GM19238 (cell line): Measurements from ENCODE around the gene PSEN1.
"Not testable (repeated sequence)": the region's sequence is repeated elsewhere in the genome, so short reads cannot be mapped to it uniquely, and the experiment has no call there.

Source experiments
- DNase-seq: peaks from one replicate; pipeline ENCODE4 v3.0.0; 2011; ENCODE audit warnings: low spot score; ENCODE audit not compliant: insufficient read length

PSEN1 gene

DNA sequence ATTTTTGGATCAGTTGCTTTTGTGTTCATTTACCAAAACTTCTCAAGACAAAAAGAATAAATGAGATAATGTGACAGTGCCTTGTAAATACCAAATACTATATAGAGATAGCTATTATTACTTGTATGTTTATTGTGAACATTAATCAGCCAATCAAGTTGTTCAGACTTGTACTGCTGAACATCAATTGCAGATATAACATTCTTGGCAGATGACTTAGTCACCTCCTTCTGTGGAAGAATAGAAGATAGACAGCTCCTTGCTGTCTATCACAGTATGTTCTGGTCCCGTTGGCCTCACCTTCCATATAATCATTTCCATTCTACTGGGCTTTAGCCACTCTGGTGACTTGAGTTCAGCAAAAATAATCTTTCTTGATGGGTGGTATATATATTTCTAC, 30.1 kb downstream of the PSEN1 start:
- DNase-seq: no peak

DNA sequence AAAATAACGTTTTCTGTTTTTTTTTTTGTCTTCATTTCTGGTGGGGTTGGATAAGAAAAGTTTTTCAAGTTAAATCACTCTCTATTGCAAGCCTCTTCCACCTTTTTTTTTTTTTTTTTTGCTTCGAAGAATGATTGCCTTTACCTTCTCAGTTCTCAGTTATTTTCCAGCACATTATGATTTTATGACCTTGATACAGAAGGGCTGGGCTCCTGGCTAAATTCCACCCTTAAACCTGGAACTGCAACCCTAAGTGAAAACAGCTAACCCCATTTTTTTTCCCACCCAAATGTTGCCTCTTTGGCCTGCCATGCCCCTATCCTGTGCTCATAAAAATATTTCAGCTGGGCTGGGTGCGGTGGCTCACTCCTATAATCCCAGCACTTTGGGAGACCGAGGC, 31.4 kb downstream of the PSEN1 start:
- DNase-seq: no peak

DNA sequence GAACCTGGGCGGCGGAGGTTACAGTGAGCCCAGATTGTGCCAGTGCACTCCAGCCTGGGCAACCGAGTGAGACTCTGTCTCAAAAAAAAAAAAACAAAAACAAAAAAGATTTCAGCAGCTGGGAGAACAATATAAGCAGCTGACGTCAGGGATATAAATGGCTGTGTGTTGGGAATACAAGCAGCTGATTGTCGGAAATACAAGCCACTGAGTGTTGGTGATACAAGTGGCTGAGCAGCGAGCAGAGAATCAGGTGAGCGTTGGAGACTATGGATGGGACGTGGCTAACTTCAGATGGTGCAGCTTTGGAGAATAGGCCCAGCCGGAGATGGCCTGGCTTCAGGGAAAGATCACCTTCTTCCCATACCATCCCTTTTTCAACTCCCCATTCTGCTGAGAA, 32.0 kb downstream of the PSEN1 start:
- no peak for DNase-seq

DNA sequence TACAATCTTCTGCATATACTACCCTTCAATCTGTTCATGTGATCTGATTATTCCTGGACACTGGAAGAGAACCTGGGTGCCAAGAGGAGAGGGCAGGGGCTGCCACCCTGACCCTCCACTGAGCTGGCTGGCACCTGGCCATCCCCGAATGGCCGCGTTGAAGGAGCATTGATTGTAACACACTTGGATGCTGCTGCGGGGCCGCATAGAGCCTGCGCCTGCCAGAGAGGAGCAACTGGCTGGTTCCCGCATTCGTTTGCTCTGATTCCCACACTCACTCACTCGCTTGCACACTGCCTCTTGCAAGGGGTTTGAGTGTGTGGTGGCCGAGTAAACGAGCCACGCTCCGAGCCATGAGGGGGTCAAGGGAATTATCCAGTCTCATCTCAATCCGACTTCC, 32.4 kb downstream of the PSEN1 start:
- no peak for DNase-seq

- not testable (repeated sequence) for DNase-seq
Observed at GRCh38 chr14:73169855-73170254, 33.5 kb downstream of the PSEN1 start.

DNA sequence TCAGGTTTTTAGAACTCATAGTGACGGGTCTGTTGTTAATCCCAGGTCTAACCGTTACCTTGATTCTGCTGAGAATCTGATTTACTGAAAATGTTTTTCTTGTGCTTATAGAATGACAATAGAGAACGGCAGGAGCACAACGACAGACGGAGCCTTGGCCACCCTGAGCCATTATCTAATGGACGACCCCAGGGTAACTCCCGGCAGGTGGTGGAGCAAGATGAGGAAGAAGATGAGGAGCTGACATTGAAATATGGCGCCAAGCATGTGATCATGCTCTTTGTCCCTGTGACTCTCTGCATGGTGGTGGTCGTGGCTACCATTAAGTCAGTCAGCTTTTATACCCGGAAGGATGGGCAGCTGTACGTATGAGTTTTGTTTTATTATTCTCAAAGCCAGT, 34.4 kb downstream of the PSEN1 start:
- DNase-seq: no peak

DNA sequence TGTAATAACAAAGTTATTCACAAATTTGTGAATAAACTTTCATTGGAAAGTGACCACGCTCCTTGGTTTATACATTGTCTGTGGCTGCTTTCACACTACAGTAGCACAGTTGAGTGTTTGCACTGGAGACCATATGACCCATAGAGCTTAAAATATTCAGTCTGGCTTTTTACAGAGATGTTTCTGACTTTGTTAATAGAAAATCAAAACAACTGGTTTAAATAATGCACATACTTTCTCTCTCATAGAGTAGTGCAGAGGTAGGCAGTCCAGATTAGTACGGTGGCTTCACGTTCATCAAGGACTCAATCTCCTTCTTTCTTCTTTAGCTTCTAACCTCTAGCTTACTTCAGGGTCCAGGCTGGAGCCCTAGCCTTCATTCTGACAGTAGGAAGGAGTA, 36.2 kb downstream of the PSEN1 start:
- no peak for DNase-seq

DNA sequence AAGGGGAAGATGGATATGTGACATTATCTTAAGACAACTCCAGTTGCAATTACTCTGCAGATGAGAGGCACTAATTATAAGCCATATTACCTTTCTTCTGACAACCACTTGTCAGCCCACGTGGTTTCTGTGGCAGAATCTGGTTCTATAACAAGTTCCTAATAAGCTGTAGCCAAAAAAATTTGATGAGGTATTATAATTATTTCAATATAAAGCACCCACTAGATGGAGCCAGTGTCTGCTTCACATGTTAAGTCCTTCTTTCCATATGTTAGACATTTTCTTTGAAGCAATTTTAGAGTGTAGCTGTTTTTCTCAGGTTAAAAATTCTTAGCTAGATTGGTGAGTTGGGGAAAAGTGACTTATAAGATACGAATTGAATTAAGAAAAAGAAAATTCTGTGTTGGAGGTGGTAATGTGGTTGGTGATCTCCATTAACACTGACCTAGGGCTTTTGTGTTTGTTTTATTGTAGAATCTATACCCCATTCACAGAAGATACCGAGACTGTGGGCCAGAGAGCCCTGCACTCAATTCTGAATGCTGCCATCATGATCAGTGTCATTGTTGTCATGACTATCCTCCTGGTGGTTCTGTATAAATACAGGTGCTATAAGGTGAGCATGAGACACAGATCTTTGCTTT, 36.9 kb downstream of the PSEN1 start:
- DNase-seq: no peak

- no peak for DNase-seq
Observed at GRCh38 chr14:73176685-73177084, 40.4 kb downstream of the PSEN1 start.

DNA sequence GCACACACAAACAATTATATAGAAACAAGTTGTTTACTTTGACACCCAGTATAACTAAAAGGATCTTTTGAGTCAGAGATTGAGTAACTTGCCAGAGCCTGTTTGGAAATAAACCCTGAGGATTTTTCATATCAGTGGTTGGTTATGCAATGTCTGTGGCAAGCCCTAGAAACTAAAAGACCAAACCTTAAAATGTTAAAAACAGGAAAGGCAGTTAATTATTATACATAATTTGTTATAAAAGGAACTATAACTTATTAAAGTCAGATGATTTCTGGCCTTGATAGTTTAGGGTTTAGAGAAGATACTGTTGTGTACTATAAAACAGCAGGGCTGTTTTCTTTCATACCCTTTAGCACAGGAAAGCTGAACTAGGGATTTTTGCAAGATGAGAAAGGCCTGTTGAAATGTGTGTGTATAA, 44.1 kb downstream of the PSEN1 start:
- no peak for DNase-seq

GRCh38 chr14:73180969-73181368, 44.7 kb downstream of the PSEN1 start:
- DNase-seq: not testable (repeated sequence)

DNA sequence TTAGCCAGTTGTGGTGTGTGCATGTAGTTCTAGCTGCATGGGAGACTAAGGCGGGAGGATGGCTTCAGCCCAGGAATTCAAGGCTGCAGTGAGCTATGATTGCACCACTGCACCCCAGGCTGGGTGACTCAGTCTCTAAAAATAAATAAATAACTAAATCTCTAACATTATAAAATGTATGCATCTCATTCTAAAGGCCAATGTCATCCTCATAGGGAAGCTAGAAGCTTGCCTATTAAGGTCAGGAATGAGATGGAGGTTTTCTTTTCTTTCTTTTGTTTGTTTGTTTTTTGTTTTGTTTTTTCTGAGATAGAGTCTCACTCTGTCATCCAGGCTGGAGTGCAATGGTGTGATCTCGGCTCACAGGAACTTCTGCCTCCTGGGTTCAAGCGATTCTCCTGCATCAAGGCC, 52.2 kb downstream of the PSEN1 start:
- no peak for DNase-seq

DNA sequence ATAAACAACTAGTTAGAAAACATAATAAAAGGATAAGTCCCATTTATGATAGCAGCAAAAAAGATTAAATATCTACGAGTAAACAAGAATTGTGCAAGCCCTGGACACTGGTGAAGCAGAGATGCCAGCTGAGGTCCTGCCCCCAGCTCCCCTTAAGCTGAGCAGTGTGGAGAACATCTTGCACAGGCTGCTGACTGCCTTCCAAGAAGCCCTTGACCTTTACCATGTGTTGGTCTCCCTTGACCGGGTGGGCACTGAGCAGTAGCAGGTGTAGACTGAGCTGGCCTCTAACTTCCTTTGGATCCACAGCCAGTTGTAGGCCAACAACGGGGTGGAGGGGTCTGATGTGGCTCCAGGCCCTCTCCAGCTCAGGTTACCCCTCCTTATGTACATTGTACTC, 53.3 kb downstream of the PSEN1 start:
- DNase-seq: no peak

GRCh38 chr14:73191441-73191840, 55.1 kb downstream of the PSEN1 start:
- no peak for DNase-seq

DNA sequence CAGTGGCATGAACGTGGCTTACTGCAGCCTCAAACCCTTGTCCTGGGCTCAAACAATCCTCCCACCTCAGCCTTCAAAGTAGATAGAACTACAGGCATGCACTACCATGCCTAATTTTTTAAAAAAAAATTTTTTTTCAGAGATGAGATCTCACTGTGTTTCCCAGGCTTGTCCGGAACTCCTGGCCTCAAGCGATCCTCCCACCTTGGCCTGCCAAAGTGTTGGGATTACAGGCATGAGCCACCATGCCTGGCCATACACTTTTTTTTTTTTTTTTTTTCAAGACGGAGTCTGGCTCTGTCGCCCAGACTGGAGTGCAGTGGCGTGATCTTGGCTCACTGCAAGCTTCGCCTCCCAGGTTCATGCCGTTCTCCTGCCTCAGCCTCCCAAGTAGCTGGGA, 58.0 kb downstream of the PSEN1 start:
- not testable (repeated sequence) for DNase-seq

GRCh38 chr14:73198253-73198652, 61.9 kb downstream of the PSEN1 start:
- DNase-seq: no peak

- DNase-seq: no peak
Observed at GRCh38 chr14:73203527-73203926, 67.2 kb downstream of the PSEN1 start.

DNA sequence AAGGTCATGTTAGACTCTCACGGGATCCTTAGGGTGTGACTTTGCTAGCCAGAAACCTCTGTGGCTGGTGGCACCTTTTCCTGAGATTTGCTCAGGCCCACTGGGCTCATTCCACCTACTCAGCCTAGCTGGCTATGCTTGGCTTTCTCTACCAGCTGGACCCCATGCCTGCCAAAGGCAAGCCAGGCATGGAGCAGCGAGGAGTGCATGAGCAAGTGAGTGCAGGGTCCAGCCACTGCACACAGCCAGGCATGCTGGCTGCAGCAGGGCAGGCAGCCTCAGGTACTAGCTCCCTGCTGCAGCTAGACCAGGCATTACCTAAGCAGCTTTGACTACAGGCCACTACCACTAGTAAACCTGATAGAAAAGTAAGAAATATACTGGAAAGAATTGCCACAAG, 71.3 kb downstream of the PSEN1 start:
- no peak for DNase-seq

GRCh38 chr14:73208390-73208789, 72.1 kb downstream of the PSEN1 start:
- no peak for DNase-seq

GRCh38 chr14:73208846-73209245, 72.5 kb downstream of the PSEN1 start:
- no peak for DNase-seq

- DNase-seq: no peak
Observed at GRCh38 chr14:73209953-73210352, 73.6 kb downstream of the PSEN1 start.

DNA sequence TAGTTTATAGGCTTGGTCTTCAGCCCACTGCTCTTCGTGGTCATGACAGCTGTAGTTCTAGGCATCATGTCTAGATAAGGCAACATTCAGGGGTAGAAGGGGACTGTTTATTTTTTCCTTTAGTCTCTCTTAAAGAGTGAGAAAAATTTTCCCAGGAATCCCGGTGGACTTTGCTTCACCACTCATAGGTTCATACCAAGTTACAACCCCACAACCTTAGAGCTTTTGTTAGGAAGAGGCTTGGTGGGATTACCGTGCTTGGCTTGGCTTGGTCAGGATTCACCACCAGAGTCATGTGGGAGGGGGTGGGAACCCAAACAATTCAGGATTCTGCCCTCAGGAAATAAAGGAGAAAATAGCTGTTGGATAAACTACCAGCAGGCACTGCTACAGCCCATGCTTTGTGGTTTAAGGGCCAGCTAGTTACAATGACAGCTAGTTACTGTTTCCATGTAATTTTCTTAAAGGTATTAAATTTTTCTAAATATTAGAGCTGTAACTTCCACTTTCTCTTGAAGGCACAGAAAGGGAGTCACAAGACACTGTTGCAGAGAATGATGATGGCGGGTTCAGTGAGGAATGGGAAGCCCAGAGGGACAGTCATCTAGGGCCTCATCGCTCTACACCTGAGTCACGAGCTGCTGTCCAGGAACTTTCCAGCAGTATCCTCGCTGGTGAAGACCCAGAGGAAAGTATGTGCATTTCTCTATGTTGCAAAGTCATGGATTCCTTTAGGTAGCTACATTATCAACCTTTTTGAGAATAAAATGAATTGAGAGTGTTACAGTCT, 75.1 kb downstream of the PSEN1 start:
- DNase-seq: no peak

GRCh38 chr14:73216030-73216429, 79.7 kb downstream of the PSEN1 start:
- DNase-seq: no peak
